CD14-positive monocyte (primary cell): ENCODE measurements around the gene CDKAL1. TPM values are rescaled to one million over a fixed set of nuclear protein-coding genes. Genes with fewer than 3 reads are reported as not detected.

Experiments
- DNase-seq, 3 donors: peaks; one replicate each; pipeline ENCODE4 v3.0.0-alpha.2; 2011 to 2022
- H2AFZ ChIP-seq: 2 replicates; pipeline ENCODE4 v1.6.0; 2012; ENCODE audit warnings: mild to moderate bottlenecking, low read depth, low read length, inconsistent platforms; ENCODE audit not compliant: insufficient read depth, poor library complexity, severe bottlenecking
- H3K27ac ChIP-seq, 2 donors: 1 replicate in 1 of 2; 2 replicates in 1 of 2; pipeline ENCODE4 v1.5.1; 2012 to 2013; ENCODE audit warnings: low read length in 2 of 2, control low read depth in 1 of 2, inconsistent platforms in 1 of 2, low read depth in 1 of 2, mild to moderate bottlenecking in 1 of 2
- H3K27me3 ChIP-seq, 2 donors: one replicate each; pipeline versions ENCODE4 v1.6.0 to v1.6.1; 2011 to 2013; ENCODE audit warnings: low read length in 2 of 2; ENCODE audit not compliant: control insufficient read depth in 2 of 2, insufficient read depth in 2 of 2
- H3K36me3 ChIP-seq, 2 donors: replicated peaks in 1 of 2; 1 replicate in 1 of 2; 2 replicates in 1 of 2; pipeline versions ENCODE4 v1.5.1 to v1.6.1; 2012 to 2013; ENCODE audit warnings: low read length in 2 of 2, control low read depth in 1 of 2, inconsistent platforms in 1 of 2, mild to moderate bottlenecking in 1 of 2; ENCODE audit not compliant: insufficient read depth in 2 of 2, control insufficient read depth in 1 of 2
- H3K4me1 ChIP-seq, 2 donors: 1 replicate in 1 of 2; 2 replicates in 1 of 2; pipeline versions ENCODE4 v1.5.1 to v1.6.1; 2012 to 2013; ENCODE audit warnings: low read length in 2 of 2, control low read depth in 1 of 2, inconsistent platforms in 1 of 2, mild to moderate bottlenecking in 1 of 2, moderate library complexity in 1 of 2; ENCODE audit not compliant: insufficient read depth in 2 of 2, control insufficient read depth in 1 of 2
- H3K4me2 ChIP-seq: replicated peaks from 2 replicates; pipeline ENCODE3; 2012; ENCODE audit warnings: low read length, moderate library complexity, mild to moderate bottlenecking; ENCODE audit not compliant: poor library complexity, severe bottlenecking; ENCODE audit errors: extremely low read depth
- H3K4me3 ChIP-seq, 3 experiments: fragments of 200-600 bp in 1 of 3; sonication (generic) in 1 of 3; replicated peaks in 1 of 3; 1 replicate in 2 of 3; 2 replicates in 1 of 3; pipeline ENCODE4 v1.5.1; 2011 to 2013; ENCODE audit warnings: low read length in 3 of 3, mild to moderate bottlenecking in 3 of 3, control low read depth in 2 of 3, low read depth in 2 of 3, inconsistent platforms in 1 of 3, moderate library complexity in 1 of 3
- H3K79me2 ChIP-seq: 2 replicates; pipeline ENCODE4 v1.6.0; 2012; ENCODE audit warnings: mild to moderate bottlenecking, control low read depth, inconsistent platforms, low read length, moderate library complexity; ENCODE audit not compliant: insufficient read depth
- H3K9ac ChIP-seq: 2 replicates; pipeline ENCODE4 v1.6.0; 2017; ENCODE audit warnings: low read length, mild to moderate bottlenecking; ENCODE audit not compliant: insufficient read depth, poor library complexity, severe bottlenecking
- H3K9me3 ChIP-seq, 2 donors: replicated peaks in 1 of 2; 1 replicate in 1 of 2; 2 replicates in 1 of 2; pipeline versions ENCODE4 v1.5.1 to v1.6.1; 2012 to 2013; ENCODE audit warnings: low read length in 2 of 2, control low read depth in 1 of 2; ENCODE audit not compliant: control insufficient read depth in 1 of 2, insufficient read depth in 1 of 2
- H4K20me1 ChIP-seq: 2 replicates; pipeline ENCODE4 v1.6.0; 2012; ENCODE audit warnings: mild to moderate bottlenecking, low read length, control low read depth, moderate library complexity; ENCODE audit not compliant: insufficient read depth
- H3K27ac Mint-ChIP-seq, 7 donors: one replicate each; pipeline ENCODE4 v1.8.0; 2020; ENCODE audit warnings: mild to moderate bottlenecking in 7 of 7, mixed read lengths in 7 of 7, moderate library complexity in 6 of 7, inconsistent platforms in 2 of 7
- H3K27me3 Mint-ChIP-seq, 3 donors: one replicate each; pipeline ENCODE4 v1.8.0; 2021 to 2022; ENCODE audit warnings: low read depth in 3 of 3, mild to moderate bottlenecking in 3 of 3, mixed read lengths in 3 of 3, moderate library complexity in 3 of 3, inconsistent platforms in 1 of 3
- H3K36me3 Mint-ChIP-seq, 2 donors: one replicate each; pipeline ENCODE4 v1.8.0; 2020; ENCODE audit warnings: mixed read lengths in 2 of 2, inconsistent platforms in 1 of 2, mild to moderate bottlenecking in 1 of 2
- H3K4me1 Mint-ChIP-seq: one replicate; pipeline ENCODE4 v1.8.0; 2020; ENCODE audit warnings: mild to moderate bottlenecking, mixed read lengths
- H3K4me3 Mint-ChIP-seq, 2 donors: one replicate each; pipeline ENCODE4 v1.8.0; 2020; ENCODE audit warnings: mild to moderate bottlenecking in 2 of 2, mixed read lengths in 2 of 2, moderate library complexity in 1 of 2
- H3K9me3 Mint-ChIP-seq, 7 donors: one replicate each; pipeline ENCODE4 v1.8.0; 2020 to 2022; ENCODE audit warnings: mixed read lengths in 7 of 7, mild to moderate bottlenecking in 6 of 7, moderate library complexity in 6 of 7, inconsistent platforms in 2 of 7
- CTCF ChIP-seq: fragments of 200-600 bp; IDR thresholded peaks from one replicate; pipeline ENCODE4 v1.8.0; 2022; ENCODE audit warnings: antibody characterized with exemption, mild to moderate bottlenecking
- WGBS: methylation state at CpG from one replicate; pipeline ENCODE4 v1.1.5; 2013; ENCODE audit warnings: missing lambda C conversion rate; ENCODE audit not compliant: insufficient coverage; 5-methylcytosine and 5-hydroxymethylcytosine counted together
- intact Hi-C, 2 donors: fragments of 100-400 bp; cut with micrococcal nuclease; formaldehyde crosslinking; loops; one replicate each; pipeline versions ENCODE4 v1.15.0 to v1.15.1; 2023
- polyA plus RNA-seq, 3 donors: library from polyadenylated mRNA; depleted of rRNA in 1 of 3; unstranded in 2 of 3; stranded (reverse) in 1 of 3; fragments of 300-500 nt in 2 of 3; fragments of >200 nt in 1 of 3; fragmentation: Illumina TruSeq in 2 of 3; gene quantifications; 1 replicate in 2 of 3; 2 replicates in 1 of 3; pipeline ENCODE4 v1.2.3, GENCODE V29; 2012 to 2021

CDKAL1 gene
- polyA plus RNA-seq, 3 donors, result 3.2 to 12.4 (median 8.3) TPM

DNA sequence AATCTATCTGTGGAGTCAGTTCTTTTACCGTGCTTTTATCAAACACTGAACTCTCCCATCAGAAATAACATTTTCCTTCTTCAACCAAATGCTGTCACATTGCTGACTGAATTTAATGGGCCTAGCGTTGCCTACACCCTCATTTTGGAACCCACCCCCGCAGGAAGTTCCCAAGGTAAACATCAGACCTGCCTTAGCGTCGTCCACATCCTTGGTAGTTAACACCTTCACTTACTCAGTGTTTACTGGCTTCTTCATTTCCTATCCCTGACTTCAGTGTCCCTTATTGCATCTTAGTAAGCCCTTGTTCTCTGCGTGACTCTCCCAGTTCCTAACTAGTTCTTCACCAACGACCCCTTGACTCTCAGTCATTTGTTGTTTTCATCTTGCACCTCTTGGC lies 567.9 kb downstream of the CDKAL1 start:
- Histone ChIP-seq H3K79me2 (no peaks in the 10 kb centered on the region), H3K36me3 (no peaks in the 10 kb centered on the region), H3K4me3 (no peak overlapping the region), H3K9ac (no peak overlapping the region), H3K4me2 (no peak overlapping the region), H3K27me3 (no peaks in the 10 kb centered on the region), H2AFZ (no peak overlapping the region), H3K27ac (no peak overlapping the region), H4K20me1 (no peaks in the 10 kb centered on the region), H3K4me1 (peaks cover 10 to 11% of the 10 kb centered on the region in 2 donors), H3K9me3 (no peaks in the 10 kb centered on the region)
- Mint-ChIP-seq H3K4me3 (no peak overlapping the region), H3K4me1 (peaks cover 14% of the 10 kb centered on the region), H3K27me3 (peaks cover 0 to 2% (median 0%) of the 10 kb centered on the region in 3 donors), H3K36me3 (no peaks in the 10 kb centered on the region), H3K9me3 (peaks cover 0 to 3% (median 0%) of the 10 kb centered on the region in 7 donors), H3K27ac (no peak overlapping the region)
- no peak for DNase-seq
- TF ChIP-seq CTCF, result no peak
- intact Hi-C loops, result no loop called here
- 88% methylated on average over 6 of the region's 7 CpGs for WGBS

DNA sequence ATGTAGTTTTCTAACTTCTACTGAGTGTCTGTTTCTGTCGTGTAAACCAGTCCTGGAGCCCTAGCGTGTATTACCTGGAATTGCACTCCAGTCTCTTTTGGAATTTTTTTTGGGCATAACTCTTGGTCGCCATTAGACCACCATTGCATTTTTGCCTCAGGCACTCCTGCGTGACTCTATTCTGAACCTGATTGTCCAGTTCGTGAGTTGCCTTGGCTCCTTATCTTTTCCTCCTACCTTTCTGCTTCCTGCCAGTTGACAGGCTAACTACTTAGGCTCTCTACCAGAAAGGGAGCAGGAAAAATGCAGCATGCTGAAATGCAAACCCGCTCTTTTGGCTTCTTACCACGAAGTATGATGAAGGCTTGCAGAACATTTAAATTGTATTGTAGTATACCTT lies 568.4 kb downstream of the CDKAL1 start:
- no peak overlapping the region for H3K4me2 ChIP-seq
- peaks cover 0 to 2% (median 0%) of the 10 kb centered on the region in 3 donors for H3K27me3 Mint-ChIP-seq
- no peaks in the 10 kb centered on the region for H3K79me2 ChIP-seq
- 97% methylated on average over 4 of the region's 7 CpGs for WGBS
- intact Hi-C loops, result no loop called here
- H3K27ac Mint-ChIP-seq, result no peak overlapping the region
- no peak overlapping the region for H3K9ac ChIP-seq
- no peaks in the 10 kb centered on the region for H3K27me3 ChIP-seq
- H3K27ac ChIP-seq, result no peak overlapping the region
- peaks cover 14% of the 10 kb centered on the region for H3K4me1 Mint-ChIP-seq
- no peak for TF ChIP-seq CTCF
- no peaks in the 10 kb centered on the region for H4K20me1 ChIP-seq
- H3K9me3 ChIP-seq, result no peaks in the 10 kb centered on the region
- no peak overlapping the region for H2AFZ ChIP-seq
- no peaks in the 10 kb centered on the region for H3K36me3 ChIP-seq
- H3K36me3 Mint-ChIP-seq, result no peaks in the 10 kb centered on the region
- H3K9me3 Mint-ChIP-seq, result peaks cover 0 to 3% (median 0%) of the 10 kb centered on the region in 7 donors
- no peak overlapping the region for H3K4me3 Mint-ChIP-seq
- DNase-seq, result no peak
- H3K4me1 ChIP-seq, result peaks cover 10 to 11% of the 10 kb centered on the region in 2 donors
- H3K4me3 ChIP-seq, result no peak overlapping the region
